HepG2 (cell line): ENCODE results near the gene POLRMT. TPM values are rescaled to one million over a fixed set of nuclear protein-coding genes. Genes with fewer than 3 reads are reported as not detected.

Experiments used
- ATAC-seq: fragments of 200-7000 bp; cut with Tn5 transposase; 3 replicates; pipeline ENCODE4 v1.9.1; 2020; ENCODE audit warnings: mild to moderate bottlenecking, moderate library complexity
- BruUV-seq: library from RNA; stranded (reverse); fragments of 400-500 nt; replicated peaks from 2 replicates; lab custom pipeline; 2021; lab: Mats Ljungman, UMichigan
- CTCF ChIA-PET: fragments of 300-600 bp; formaldehyde crosslinking; extraction: SDS; loops from one replicate; lab custom pipeline; 2021; ENCODE audit warnings: low total read pairs, inconsistent platforms, low intra/inter-chr PET ratio; lab: Yijun Ruan, JAX
- POLR2A ChIA-PET: fragments of 350-600 bp; sonication (Branson Sonifier 250); formaldehyde crosslinking; loops from one replicate; lab custom pipeline; 2020; ENCODE audit warnings: antibody characterized with exemption, inconsistent platforms; lab: Yijun Ruan, JAX
- DNase-seq: peaks from one replicate; pipeline ENCODE4 v3.0.0-alpha.2; 2015; ENCODE audit warnings: low spot score
- FAIRE-seq: peaks from 3 replicates; lab custom pipeline; 2011; peaks lifted over from hg19 to GRCh38; lab: Jason Lieb, UNC
- H2AFZ ChIP-seq: one replicate; pipeline ENCODE4 v1.6.1; 2011; ENCODE audit warnings: low read length, inconsistent platforms
- H3K27ac ChIP-seq: fragments of 300-600 bp; 3 replicates; pipeline ENCODE4 v1.8.0; 2011; ENCODE audit warnings: mixed run types, mild to moderate bottlenecking, mixed read lengths, low read length, inconsistent platforms; ENCODE audit not compliant: insufficient read depth; ENCODE audit errors: extremely low read length
- H3K27me3 ChIP-seq, 2 experiments: fragments of 200-600 bp in 1 of 2; 2 replicates in 1 of 2; 3 replicates in 1 of 2; pipeline versions ENCODE4 v1.6.0 to v1.8.0; 2011; ENCODE audit warnings: low read length in 2 of 2, mild to moderate bottlenecking in 2 of 2, moderate library complexity in 2 of 2, inconsistent platforms in 1 of 2; ENCODE audit not compliant: insufficient read depth in 2 of 2, control insufficient read depth in 1 of 2
- H3K36me3 ChIP-seq, 2 experiments: fragments of 200-600 bp in 1 of 2; replicated peaks in 1 of 2; 2 replicates in 1 of 2; 3 replicates in 1 of 2; pipeline versions ENCODE4 v1.5.1 to v1.8.0; 2011; ENCODE audit warnings: low read length in 2 of 2, inconsistent platforms in 1 of 2; ENCODE audit not compliant: insufficient read depth in 2 of 2, control insufficient read depth in 1 of 2
- H3K4me1 ChIP-seq: 2 replicates; pipeline ENCODE4 v1.5.1; 2012; ENCODE audit warnings: low read length, inconsistent platforms; ENCODE audit not compliant: insufficient read depth
- H3K4me2 ChIP-seq: 2 replicates; pipeline ENCODE4 v1.6.0; 2011; ENCODE audit warnings: low read depth, low read length, inconsistent platforms
- H3K4me3 ChIP-seq, 3 experiments: fragments of 200-600 bp in 1 of 3; sonication (generic), shearing (Covaris generic) in 1 of 3; replicated peaks in 1 of 3; 2 replicates each; pipeline ENCODE4 v1.5.1; 2011 to 2016; ENCODE audit warnings: low read length in 3 of 3, inconsistent platforms in 2 of 3, low read depth in 2 of 3, mild to moderate bottlenecking in 2 of 3, control low read depth in 1 of 3, mixed read lengths in 1 of 3; ENCODE audit not compliant: insufficient read depth in 1 of 3
- H3K79me2 ChIP-seq: one replicate; pipeline ENCODE4 v1.6.1; 2011; ENCODE audit warnings: low read length, inconsistent platforms; ENCODE audit not compliant: insufficient read depth
- H3K9ac ChIP-seq: 2 replicates; pipeline ENCODE4 v1.6.0; 2011; ENCODE audit warnings: mild to moderate bottlenecking, low read depth, low read length, inconsistent platforms; ENCODE audit not compliant: insufficient read depth
- H3K9me3 ChIP-seq: 2 replicates; pipeline ENCODE4 v1.5.1; 2012; ENCODE audit warnings: mild to moderate bottlenecking, low read length
- H4K20me1 ChIP-seq: 2 replicates; pipeline ENCODE4 v1.6.0; 2011; ENCODE audit warnings: inconsistent platforms, mild to moderate bottlenecking, low read length, moderate library complexity; ENCODE audit not compliant: insufficient read depth
- AGO2 ChIP-seq: fragments of 200-400 bp; formaldehyde crosslinking; optimal IDR thresholded peaks from 2 replicates; pipeline ENCODE3; 2017; ENCODE audit warnings: mild to moderate bottlenecking, low read depth, low read length, moderate library complexity
- FIP1L1 ChIP-seq: fragments of 200-400 bp; formaldehyde crosslinking; IDR thresholded peaks from 2 replicates; pipeline ENCODE4 v1.6.1; 2018; ENCODE audit warnings: low read depth, mild to moderate bottlenecking, low read length, moderate library complexity, borderline replicate concordance; ENCODE audit not compliant: insufficient read depth
- GFI1 ChIP-seq: sonication (generic); formaldehyde crosslinking; IDR thresholded peaks from 2 replicates; pipeline ENCODE4 v1.5.0; 2020; ENCODE audit warnings: missing genetic modification reagents, mild to moderate bottlenecking, borderline replicate concordance
- KDM5B ChIP-seq: sonication (generic); formaldehyde crosslinking; IDR thresholded peaks from 2 replicates; pipeline ENCODE4 v1.4.0; 2020; ENCODE audit warnings: missing genetic modification reagents, mild to moderate bottlenecking, borderline replicate concordance
- NKX3-1 ChIP-seq: sonication (generic); formaldehyde crosslinking; IDR thresholded peaks from 2 replicates; pipeline ENCODE4 v1.5.0; 2020; ENCODE audit warnings: missing genetic modification reagents
- RBFOX2 ChIP-seq: fragments of 200-400 bp; formaldehyde crosslinking; IDR thresholded peaks from 2 replicates; pipeline ENCODE4 v1.6.1; 2017; ENCODE audit warnings: low read depth, mild to moderate bottlenecking, low read length
- ZNF431 ChIP-seq: sonication (generic); formaldehyde crosslinking; IDR thresholded peaks from 2 replicates; pipeline ENCODE4 v1.9.0; 2022; ENCODE audit warnings: missing genetic modification reagents, low read depth, mild to moderate bottlenecking, borderline replicate concordance
- ZNF740 ChIP-seq: sonication (generic); formaldehyde crosslinking; IDR thresholded peaks from 2 replicates; pipeline ENCODE4 v1.4.0; 2020; ENCODE audit warnings: missing genetic modification reagents
- WGBS: methylation state at CpG from one replicate; pipeline ENCODE4 v1.1.6; 2017; ENCODE audit warnings: low lambda C conversion rate; 5-methylcytosine and 5-hydroxymethylcytosine counted together
- in situ Hi-C: cut with HindIII; loops from 2 replicates; pipeline ENCODE4 v1.10.0; 2017; ENCODE audit warnings: low pct_unique_long_range_greater_than_20kb; ENCODE audit not compliant: extremely low pct_ligation_motif_present
- intact Hi-C: fragments of 100-400 bp; cut with micrococcal nuclease; formaldehyde crosslinking; loops from one replicate; pipeline ENCODE4 v1.10.0; 2022; ENCODE audit not compliant: unreplicated experiment
- polyA plus RNA-seq, 8 experiments: library from polyadenylated mRNA; depleted of rRNA in 3 of 8; stranded (reverse) in 7 of 8; unstranded in 1 of 8; fragments of >200 nt; fragmentation: Illumina TruSeq in 4 of 8; extraction: Trizol in 4 of 8; gene quantifications; 2 replicates each; pipeline versions ENCODE4 v1.2.1 to v1.2.3, GENCODE V29; 2011 to 2016; ENCODE audit warnings: low read depth in 4 of 8, missing spikeins in 1 of 8, mixed read lengths in 1 of 8; ENCODE audit not compliant: insufficient read depth in 1 of 8
- total RNA-seq, 5 experiments: library from RNA; depleted of rRNA; stranded (reverse); fragments of >200 nt; fragmentation: Illumina TruSeq; extraction: Trizol; gene quantifications; 2 replicates each; pipeline ENCODE4 v1.2.3, GENCODE V29; 2016; ENCODE audit warnings: low read depth in 1 of 5
- TF ChIP-seq, protein P1 (sequence below): sonication (generic); formaldehyde crosslinking; IDR thresholded peaks from 2 replicates; pipeline ENCODE4 v1.5.1; 2020; ENCODE audit warnings: mild to moderate bottlenecking, missing genetic modification reagents, moderate library complexity
- TF ChIP-seq, protein P2 (sequence below): sonication (generic); formaldehyde crosslinking; IDR thresholded peaks from 2 replicates; pipeline ENCODE4 v1.4.0; 2020; ENCODE audit warnings: missing genetic modification reagents

The POLRMT gene
- total and polyA plus RNA-seq, 2 of the 13 experiments (the other 11 are each of a cell fraction or from before 2014, with no cell fraction given), result 78.0 to 101 TPM

DNA sequence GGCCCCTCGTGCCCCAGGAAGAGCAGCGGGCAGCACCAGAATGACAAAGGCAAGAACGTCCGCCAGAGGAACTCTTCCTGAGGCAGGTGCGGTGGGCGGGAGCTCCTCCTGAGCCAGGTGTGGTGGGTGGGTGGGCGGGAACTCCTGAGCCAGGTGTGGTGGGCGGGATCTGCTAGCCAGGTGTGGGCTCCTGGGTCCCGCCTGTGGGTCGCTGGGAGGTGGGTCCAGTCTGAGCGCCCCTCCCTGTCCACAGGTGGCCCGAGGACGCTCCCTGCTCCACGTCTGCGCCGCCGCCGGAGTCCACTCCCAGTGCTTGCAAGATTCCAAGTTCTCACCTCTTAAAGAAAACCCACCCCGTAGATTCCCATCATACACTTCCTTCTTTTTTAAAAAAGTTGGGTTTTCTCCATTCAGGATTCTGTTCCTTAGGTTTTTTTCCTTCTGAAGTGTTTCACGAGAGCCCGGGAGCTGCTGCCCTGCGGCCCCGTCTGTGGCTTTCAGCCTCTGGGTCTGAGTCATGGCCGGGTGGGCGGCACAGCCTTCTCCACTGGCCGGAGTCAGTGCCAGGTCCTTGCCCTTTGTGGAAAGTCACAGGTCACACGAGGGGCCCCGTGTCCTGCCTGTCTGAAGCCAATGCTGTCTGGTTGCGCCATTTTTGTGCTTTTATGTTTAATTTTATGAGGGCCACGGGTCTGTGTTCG is 50.7 kb downstream of the POLRMT start:
- BruUV-seq, result TSS peak; percentile 97
- H3K9ac ChIP-seq, result no peak overlapping the region
- no peak for FAIRE-seq
- peaks cover 26 to 34% of the 10 kb centered on the region in 2 experiments; a peak in 4 of 5 replicates for H3K36me3 ChIP-seq
- in situ Hi-C loops, result loop anchor here (10.0 kb wide), 1 partner anchor 152 kb away; no protein-coding TSS in a partner anchor
- H3K4me2 ChIP-seq, result no peak overlapping the region
- DNase-seq, result no peak
- H3K9me3 ChIP-seq, result no peaks in the 10 kb centered on the region
- no peak overlapping the region for H3K4me3 ChIP-seq
- H3K79me2 ChIP-seq, result peaks cover 22% of the 10 kb centered on the region
- intact Hi-C loops, result loop anchor here (10.0 kb wide), 1 partner anchor 82 kb away; the partner anchor contains the start of gene RNF126
- H4K20me1 ChIP-seq, result peaks cover 60% of the 10 kb centered on the region
- peaks cover 17% of the 10 kb centered on the region for H3K4me1 ChIP-seq
- H2AFZ ChIP-seq, result no peak overlapping the region
- H3K27ac ChIP-seq, result no peak overlapping the region
- POLR2A ChIA-PET, result no interaction called here
- CTCF ChIA-PET, result no interaction called here
- no peak for TF ChIP-seq ZNF431
- no peak for TF ChIP-seq GFI1
- no peak for TF ChIP-seq KDM5B
- peaks cover 1 to 4% of the 10 kb centered on the region in 2 experiments; a peak in 3 of 5 replicates for H3K27me3 ChIP-seq
- ATAC-seq, result no peak
- 88% methylated on average over 23 of the region's 31 CpGs for WGBS

DNA sequence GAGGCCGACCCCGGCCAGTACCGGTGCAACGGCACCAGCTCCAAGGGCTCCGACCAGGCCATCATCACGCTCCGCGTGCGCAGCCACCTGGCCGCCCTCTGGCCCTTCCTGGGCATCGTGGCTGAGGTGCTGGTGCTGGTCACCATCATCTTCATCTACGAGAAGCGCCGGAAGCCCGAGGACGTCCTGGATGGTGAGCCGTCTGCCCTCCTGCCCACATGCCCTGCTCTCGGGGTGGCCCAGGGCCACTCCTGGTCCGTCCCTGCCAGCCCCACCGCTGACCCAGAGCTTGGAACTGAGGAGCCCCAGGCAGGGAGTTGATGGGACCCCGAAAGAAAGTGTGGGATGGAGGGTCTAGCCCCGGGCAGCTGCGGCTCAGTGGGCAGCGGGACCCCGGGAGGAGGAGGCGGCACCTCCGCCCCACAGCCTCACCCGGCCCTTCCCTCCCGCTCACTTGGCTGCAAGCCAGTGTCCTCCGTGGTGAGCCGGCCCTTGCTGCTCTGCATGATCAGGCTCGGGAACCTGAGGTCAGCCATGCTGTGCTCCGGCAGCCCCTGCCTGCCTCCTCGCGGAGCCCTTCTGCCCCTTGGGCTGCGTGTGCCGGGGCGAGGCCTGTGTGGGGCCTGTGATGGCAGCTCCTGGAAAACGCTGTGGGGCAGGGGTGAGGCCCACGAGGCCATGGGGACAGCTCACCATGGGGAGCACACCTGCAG is 51.8 kb downstream of the POLRMT start:
- Histone ChIP-seq H3K9me3 (no peaks in the 10 kb centered on the region), H3K4me1 (peaks cover 16% of the 10 kb centered on the region), H3K27ac (no peak overlapping the region), H3K9ac (no peak overlapping the region), H4K20me1 (peaks cover 71% of the 10 kb centered on the region), H3K27me3 (peaks cover 1 to 4% of the 10 kb centered on the region in 2 experiments; a peak in 3 of 5 replicates), H3K4me2 (no peak overlapping the region), H3K36me3 (peaks cover 32 to 39% of the 10 kb centered on the region in 2 experiments; a peak in 4 of 5 replicates), H3K4me3 (no peak overlapping the region), H3K79me2 (peaks cover 32% of the 10 kb centered on the region), H2AFZ (no peak overlapping the region)
- ATAC-seq (no peak), FAIRE-seq (no peak), DNase-seq (no peak)
- in situ Hi-C loops (loop anchor here (10.0 kb wide), 1 partner anchor 153 kb away; no protein-coding TSS in a partner anchor), intact Hi-C loops (loop anchor here (10.0 kb wide), 1 partner anchor 83 kb away; the partner anchor contains the start of gene RNF126)
- BruUV-seq, result no TSS peak
- ChIA-PET POLR2A (no interaction called here), CTCF (no interaction called here)
- WGBS, result 95% methylated on average over 15 of the region's 40 CpGs
- TF ChIP-seq AGO2 (peak; percentile 79), NKX3-1 (CRISPR knock-in tag) (no peak), FIP1L1 (no peak), RBFOX2 (peak; percentile 61), ZNF740 (CRISPR knock-in tag) (no peak)
- TF ChIP-seq, protein P1, sequence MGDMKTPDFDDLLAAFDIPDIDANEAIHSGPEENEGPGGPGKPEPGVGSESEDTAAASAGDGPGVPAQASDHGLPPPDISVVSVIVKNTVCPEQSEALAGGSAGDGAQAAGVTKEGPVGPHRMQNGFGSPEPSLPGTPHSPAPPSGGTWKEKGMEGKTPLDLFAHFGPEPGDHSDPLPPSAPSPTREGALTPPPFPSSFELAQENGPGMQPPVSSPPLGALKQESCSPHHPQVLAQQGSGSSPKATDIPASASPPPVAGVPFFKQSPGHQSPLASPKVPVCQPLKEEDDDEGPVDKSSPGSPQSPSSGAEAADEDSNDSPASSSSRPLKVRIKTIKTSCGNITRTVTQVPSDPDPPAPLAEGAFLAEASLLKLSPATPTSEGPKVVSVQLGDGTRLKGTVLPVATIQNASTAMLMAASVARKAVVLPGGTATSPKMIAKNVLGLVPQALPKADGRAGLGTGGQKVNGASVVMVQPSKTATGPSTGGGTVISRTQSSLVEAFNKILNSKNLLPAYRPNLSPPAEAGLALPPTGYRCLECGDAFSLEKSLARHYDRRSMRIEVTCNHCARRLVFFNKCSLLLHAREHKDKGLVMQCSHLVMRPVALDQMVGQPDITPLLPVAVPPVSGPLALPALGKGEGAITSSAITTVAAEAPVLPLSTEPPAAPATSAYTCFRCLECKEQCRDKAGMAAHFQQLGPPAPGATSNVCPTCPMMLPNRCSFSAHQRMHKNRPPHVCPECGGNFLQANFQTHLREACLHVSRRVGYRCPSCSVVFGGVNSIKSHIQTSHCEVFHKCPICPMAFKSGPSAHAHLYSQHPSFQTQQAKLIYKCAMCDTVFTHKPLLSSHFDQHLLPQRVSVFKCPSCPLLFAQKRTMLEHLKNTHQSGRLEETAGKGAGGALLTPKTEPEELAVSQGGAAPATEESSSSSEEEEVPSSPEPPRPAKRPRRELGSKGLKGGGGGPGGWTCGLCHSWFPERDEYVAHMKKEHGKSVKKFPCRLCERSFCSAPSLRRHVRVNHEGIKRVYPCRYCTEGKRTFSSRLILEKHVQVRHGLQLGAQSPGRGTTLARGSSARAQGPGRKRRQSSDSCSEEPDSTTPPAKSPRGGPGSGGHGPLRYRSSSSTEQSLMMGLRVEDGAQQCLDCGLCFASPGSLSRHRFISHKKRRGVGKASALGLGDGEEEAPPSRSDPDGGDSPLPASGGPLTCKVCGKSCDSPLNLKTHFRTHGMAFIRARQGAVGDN (CRISPR knock-in tag), result peak; percentile 26; the same call in 1 of the 2 replicates
- TF ChIP-seq, protein P2, sequence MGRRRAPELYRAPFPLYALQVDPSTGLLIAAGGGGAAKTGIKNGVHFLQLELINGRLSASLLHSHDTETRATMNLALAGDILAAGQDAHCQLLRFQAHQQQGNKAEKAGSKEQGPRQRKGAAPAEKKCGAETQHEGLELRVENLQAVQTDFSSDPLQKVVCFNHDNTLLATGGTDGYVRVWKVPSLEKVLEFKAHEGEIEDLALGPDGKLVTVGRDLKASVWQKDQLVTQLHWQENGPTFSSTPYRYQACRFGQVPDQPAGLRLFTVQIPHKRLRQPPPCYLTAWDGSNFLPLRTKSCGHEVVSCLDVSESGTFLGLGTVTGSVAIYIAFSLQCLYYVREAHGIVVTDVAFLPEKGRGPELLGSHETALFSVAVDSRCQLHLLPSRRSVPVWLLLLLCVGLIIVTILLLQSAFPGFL (CRISPR knock-in tag), result no peak
